Ascending aorta (tissue), 2 donors: ENCODE data around the gene ZNF117. TPM values are rescaled to one million over a fixed set of nuclear protein-coding genes. Genes with fewer than 3 reads are reported as not detected.
"Not testable (repeated sequence)": the region's sequence is repeated elsewhere in the genome, so short reads cannot be mapped to it uniquely, and the experiment has no call there.

ENCODE experiments used
- DNase-seq, 2 donors: peaks; one replicate each; pipeline ENCODE4 v3.0.0-alpha.2; 2019; ENCODE audit warnings: low spot score in 2 of 2
- H3K27ac ChIP-seq, 2 donors: fragments of 200-600 bp; sonication (generic); one replicate each; pipeline ENCODE4 v1.5.1; 2016 to 2017; ENCODE audit warnings: mild to moderate bottlenecking in 1 of 2
- H3K27me3 ChIP-seq: fragments of 200-600 bp; sonication (generic); one replicate; pipeline ENCODE4 v1.5.1; 2017
- H3K36me3 ChIP-seq, 2 donors: fragments of 200-600 bp; sonication (generic); one replicate each; pipeline ENCODE4 v1.5.1; 2016
- H3K4me1 ChIP-seq, 2 donors: fragments of 200-600 bp; sonication (generic); one replicate each; pipeline ENCODE4 v1.5.1; 2016 to 2017; ENCODE audit warnings: mild to moderate bottlenecking in 1 of 2
- H3K4me3 ChIP-seq, 2 donors: fragments of 200-600 bp; sonication (generic); one replicate each; pipeline ENCODE4 v1.5.1; 2016 to 2017; ENCODE audit warnings: mild to moderate bottlenecking in 1 of 2
- H3K9me3 ChIP-seq, 2 donors: fragments of 200-600 bp; sonication (generic); one replicate each; pipeline ENCODE4 v1.5.1; 2016
- intact Hi-C: fragments of 100-400 bp; cut with DNase I; formaldehyde crosslinking; loops from one replicate; pipeline ENCODE4 v1.15.1; 2023
- total RNA-seq: library from RNA; depleted of rRNA; stranded (reverse); fragments of >200 nt; gene quantifications from one replicate; pipeline ENCODE4 v1.1.0, GENCODE V29; 2016
- TF ChIP-seq, protein P1 (sequence below), 3 experiments: fragments of 200-600 bp in 2 of 3; fragments of 450-650 bp in 1 of 3; sonication (generic) in 2 of 3; IDR thresholded peaks; one replicate each; pipeline ENCODE4 v1.5.1; 2016 to 2019; ENCODE audit warnings: antibody characterized with exemption in 3 of 3, mild to moderate bottlenecking in 1 of 3, moderate library complexity in 1 of 3

Gene ZNF117
- total RNA-seq, 1 donor from 2014 or later = 6.4 TPM

DNA sequence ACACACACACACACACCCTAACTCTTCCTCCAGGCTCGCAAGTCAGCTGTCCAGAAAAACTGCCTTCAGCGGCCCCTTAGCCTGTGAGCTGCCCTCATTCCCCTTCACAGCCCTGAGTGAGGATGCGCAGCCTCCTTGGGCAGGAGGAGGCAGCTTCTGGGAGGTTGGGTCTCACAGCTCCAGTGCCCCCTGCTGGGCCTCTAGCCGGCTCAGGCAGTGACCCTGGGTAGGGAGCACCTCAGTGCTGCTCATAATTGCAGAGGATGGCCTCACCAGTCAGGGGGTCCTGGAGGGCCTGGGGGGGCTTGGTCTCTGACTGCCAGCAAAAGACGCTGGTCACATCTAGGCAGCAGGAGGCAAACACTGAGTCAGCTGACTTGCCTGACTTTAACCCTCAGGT lies 44.1 kb downstream of the ZNF117 start:
- TF ChIP-seq, protein P1, sequence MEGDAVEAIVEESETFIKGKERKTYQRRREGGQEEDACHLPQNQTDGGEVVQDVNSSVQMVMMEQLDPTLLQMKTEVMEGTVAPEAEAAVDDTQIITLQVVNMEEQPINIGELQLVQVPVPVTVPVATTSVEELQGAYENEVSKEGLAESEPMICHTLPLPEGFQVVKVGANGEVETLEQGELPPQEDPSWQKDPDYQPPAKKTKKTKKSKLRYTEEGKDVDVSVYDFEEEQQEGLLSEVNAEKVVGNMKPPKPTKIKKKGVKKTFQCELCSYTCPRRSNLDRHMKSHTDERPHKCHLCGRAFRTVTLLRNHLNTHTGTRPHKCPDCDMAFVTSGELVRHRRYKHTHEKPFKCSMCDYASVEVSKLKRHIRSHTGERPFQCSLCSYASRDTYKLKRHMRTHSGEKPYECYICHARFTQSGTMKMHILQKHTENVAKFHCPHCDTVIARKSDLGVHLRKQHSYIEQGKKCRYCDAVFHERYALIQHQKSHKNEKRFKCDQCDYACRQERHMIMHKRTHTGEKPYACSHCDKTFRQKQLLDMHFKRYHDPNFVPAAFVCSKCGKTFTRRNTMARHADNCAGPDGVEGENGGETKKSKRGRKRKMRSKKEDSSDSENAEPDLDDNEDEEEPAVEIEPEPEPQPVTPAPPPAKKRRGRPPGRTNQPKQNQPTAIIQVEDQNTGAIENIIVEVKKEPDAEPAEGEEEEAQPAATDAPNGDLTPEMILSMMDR (IDR thresholded peaks at IDR 0.05) = no peak
- H3K27ac ChIP-seq = no peak overlapping the region
- intact Hi-C loops = no loop called here
- no peaks in the 10 kb centered on the region for H3K36me3 ChIP-seq
- DNase-seq = no peak
- peaks cover 0 to 9% of the 10 kb centered on the region in 2 donors for H3K4me1 ChIP-seq
- H3K4me3 ChIP-seq = peak overlapping the region; percentile 51 to 66
- no peaks in the 10 kb centered on the region for H3K9me3 ChIP-seq
- H3K27me3 ChIP-seq = no peaks in the 10 kb centered on the region

DNA sequence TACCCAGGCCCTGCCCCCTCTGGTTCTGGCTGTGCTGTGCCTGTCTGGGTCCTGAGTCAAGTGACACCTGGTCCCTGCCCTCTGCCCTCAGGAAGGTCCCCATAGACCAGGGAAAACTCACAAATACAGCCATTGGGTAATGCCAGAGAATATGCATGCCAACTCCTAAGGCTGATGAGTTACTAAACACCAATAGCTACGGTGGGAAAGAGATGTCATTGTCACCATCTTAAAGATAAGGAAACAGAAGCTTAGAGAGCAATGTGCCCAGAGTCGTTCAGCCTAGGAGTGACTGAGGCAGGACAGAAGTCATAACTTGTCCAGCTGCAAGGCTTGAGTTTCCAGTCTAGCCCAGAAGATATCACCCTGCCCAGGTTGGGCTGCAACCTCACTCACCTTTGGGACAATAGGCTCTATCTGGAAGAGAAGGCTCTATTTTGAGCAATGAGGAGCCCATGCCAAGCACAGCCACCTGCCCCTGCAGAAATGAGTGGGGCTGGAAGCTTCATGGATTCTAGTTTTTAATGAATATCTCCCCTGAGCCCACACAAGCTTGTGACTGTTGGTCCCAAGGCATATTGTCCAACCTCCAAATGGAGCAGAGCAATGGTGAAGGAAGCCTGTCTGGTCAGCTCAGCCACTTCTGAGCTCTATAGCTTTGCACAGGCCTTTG lies 45.2 kb downstream of the ZNF117 start:
- Histone ChIP-seq H3K27me3 (no peaks in the 10 kb centered on the region), H3K4me1 (peaks cover 0 to 9% of the 10 kb centered on the region in 2 donors), H3K4me3 (no peak overlapping the region), H3K9me3 (no peaks in the 10 kb centered on the region), H3K36me3 (no peaks in the 10 kb centered on the region), H3K27ac (no peak overlapping the region)
- TF ChIP-seq, protein P1 (IDR thresholded peaks at IDR 0.05) = no peak
- no peak for DNase-seq
- intact Hi-C loops = no loop called here

DNA sequence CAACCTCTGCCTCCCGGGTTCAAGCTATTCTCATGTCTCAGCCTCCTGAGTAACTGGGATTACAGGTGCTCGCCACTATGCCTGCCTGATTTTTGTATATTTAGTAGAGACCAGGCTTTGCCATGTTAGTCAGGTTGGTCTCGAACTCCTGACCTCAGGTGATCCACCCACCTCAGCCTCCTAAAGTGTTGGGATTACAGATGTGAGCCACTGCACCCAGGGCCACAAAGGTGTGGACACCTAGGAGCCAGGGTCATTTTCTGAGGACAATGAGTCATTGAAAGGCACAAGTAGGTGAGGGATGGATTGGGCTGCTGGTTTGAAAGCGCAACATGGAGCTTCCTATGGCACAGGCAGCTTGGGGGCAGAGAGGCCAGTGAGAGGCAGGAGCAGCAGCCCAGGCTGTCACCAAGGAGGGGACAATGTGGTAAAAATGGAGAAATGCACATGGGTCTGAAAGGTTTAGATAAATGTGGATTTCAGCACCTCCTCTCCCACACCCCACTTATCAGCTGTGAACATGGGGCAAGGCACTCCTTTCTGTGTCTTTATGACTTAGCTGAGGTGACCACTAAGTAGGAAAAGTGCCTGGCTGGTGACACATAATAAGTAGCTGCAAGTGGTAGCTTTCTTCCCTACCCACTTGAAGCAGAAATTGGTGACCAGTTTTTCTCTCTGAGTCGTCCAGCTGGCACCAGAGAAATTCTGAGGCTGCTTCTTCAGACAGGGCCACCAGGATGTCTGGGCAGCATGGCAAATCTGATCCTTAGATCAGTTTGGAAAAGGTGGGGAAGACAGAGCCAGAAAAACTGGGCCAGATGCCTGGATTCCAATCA lies 46.0 kb downstream of the ZNF117 start:
- H3K4me3 ChIP-seq, H3K9me3 ChIP-seq, intact Hi-C loops, DNase-seq, H3K36me3 ChIP-seq, H3K27me3 ChIP-seq, H3K4me1 ChIP-seq, H3K27ac ChIP-seq: not testable (repeated sequence)

DNA sequence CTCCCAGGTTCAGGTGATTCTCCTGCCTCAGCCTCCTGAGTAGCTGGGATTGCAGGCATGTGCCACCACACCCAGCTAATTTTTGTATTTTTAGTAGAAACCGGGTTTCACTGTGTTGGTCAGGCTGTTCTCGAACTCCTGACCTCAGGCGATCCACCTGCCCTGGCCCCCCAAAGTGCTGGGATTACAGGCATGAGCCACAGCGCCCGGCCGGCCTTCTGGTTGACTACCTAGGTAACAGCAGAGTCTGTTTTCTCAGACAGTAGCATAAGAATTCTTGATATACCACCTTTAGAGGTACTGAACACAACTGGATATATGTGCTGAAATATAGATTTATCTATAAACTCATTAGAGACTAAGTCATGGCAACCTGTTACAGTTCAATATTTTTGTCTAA lies 50.8 kb downstream of the ZNF117 start:
- H3K36me3 ChIP-seq, H3K27ac ChIP-seq, H3K9me3 ChIP-seq, H3K4me1 ChIP-seq, intact Hi-C loops, H3K4me3 ChIP-seq, H3K27me3 ChIP-seq, DNase-seq: not testable (repeated sequence)

DNA sequence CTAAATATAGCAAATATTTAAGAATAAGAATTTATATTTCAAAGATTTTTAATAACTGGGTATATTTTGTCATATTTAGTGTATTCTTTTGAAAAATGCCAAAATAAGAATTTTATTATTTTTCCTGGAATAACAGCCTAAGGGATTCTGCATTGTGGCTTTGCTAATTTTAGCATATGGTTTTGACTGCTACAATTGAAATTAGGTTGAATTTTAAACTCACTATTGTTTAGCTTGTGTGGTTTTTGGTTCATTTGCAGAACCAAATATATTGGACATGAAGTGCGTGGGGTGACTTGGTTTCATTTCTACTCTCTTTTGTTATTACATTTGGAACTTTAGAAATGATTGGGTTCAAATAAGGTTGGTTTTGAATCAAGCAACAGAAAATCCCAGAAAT lies 52.3 kb downstream of the ZNF117 start:
- no peak overlapping the region for H3K4me3 ChIP-seq
- no peaks in the 10 kb centered on the region for H3K4me1 ChIP-seq
- H3K36me3 ChIP-seq = no peaks in the 10 kb centered on the region
- intact Hi-C loops = no loop called here
- TF ChIP-seq, protein P1 (IDR thresholded peaks at IDR 0.05) = no peak
- H3K27me3 ChIP-seq = no peaks in the 10 kb centered on the region
- H3K27ac ChIP-seq = no peak overlapping the region
- no peak for DNase-seq
- H3K9me3 ChIP-seq = peaks cover 0 to 23% of the 10 kb centered on the region in 2 donors

DNA sequence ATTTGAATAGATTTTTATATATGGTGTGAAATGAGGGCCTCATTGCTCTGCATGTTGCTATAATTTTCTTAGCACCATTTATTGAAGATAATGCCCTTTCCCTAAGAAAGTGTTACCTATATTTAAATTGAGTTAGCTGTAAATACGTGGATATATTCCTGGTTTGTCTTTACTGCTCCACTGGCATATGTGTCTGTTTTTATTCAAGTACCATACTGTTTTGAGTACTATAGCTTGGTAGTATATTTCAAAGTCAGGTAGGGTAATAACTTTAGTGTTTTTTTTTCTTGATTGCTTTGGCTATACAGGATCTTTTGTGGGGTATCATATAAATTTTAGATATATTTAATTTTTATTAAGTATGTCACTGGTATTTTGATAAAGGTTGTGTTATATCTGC lies 56.4 kb downstream of the ZNF117 start:
- H3K27me3 ChIP-seq = no peaks in the 10 kb centered on the region
- no peak overlapping the region for H3K4me3 ChIP-seq
- TF ChIP-seq, protein P1 (IDR thresholded peaks at IDR 0.05) = no peak
- no peaks in the 10 kb centered on the region for H3K36me3 ChIP-seq
- intact Hi-C loops = no loop called here
- H3K27ac ChIP-seq = no peak overlapping the region
- H3K9me3 ChIP-seq = peaks cover 3 to 49% of the 10 kb centered on the region in 2 donors
- no peak for DNase-seq
- no peaks in the 10 kb centered on the region for H3K4me1 ChIP-seq

DNA sequence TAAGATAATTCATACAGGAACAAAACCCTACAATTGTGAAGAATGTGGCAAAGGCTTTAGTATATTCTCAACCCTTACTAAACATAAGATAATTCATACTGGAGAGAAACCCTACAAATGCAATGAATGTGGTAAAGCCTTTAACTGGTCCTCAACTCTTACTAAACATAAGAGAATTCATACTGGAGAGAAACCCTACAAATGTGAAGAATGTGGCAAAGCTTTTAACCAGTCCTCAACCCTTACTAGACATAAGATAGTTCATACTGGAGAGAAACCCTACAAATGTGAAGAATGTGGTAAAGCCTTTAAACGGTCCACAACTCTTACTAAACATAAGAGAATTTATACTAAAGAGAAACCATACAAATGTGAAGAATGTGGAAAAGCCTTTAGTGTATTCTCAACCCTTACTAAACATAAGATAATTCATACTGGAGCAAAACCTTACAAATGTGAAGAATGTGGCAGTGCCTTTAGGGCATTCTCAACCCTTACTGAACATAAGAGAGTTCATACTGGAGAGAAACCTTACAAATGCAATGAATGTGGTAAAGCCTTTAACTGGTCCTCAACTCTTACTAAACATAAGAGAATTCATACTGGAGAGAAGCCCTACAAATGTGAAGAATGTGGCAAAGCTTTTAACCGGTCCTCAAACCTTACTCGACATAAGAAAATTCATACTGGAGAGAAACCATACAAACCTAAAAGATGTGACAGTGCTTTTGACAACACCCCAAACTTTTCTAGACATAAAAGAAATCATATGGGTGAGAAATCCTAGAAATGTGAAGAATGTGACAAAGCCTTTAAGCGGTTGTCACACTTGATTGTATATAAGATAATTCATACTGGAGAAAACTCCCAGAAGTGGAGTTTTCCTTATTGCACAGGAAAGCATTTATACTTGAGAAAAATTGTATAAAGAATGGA lies 62.3 kb downstream of the ZNF117 start:
- DNase-seq, H3K27me3 ChIP-seq, H3K27ac ChIP-seq, intact Hi-C loops, H3K4me3 ChIP-seq, H3K4me1 ChIP-seq: not testable (repeated sequence)
- H3K36me3 ChIP-seq = peaks cover 16 to 47% of the 10 kb centered on the region in 2 donors
- peaks cover 11 to 74% of the 10 kb centered on the region in 2 donors for H3K9me3 ChIP-seq
